Coronary artery (tissue), 2 donors: ENCODE data around the gene COMMD3.
"Not testable (repeated sequence)": the region's sequence is repeated elsewhere in the genome, so short reads cannot be mapped to it uniquely, and the experiment has no call there.

Experiments used
- DNase-seq: peaks from one replicate; pipeline ENCODE4 v3.0.0-alpha.2; 2017; ENCODE audit warnings: low spot score
- H3K27ac ChIP-seq, 2 donors: fragments of 200-600 bp; sonication (generic); one replicate each; pipeline ENCODE4 v1.5.1; 2016 to 2019
- H3K4me3 ChIP-seq: fragments of 200-600 bp; sonication (generic); 2 replicates; pipeline ENCODE4 v1.5.1; 2016; ENCODE audit warnings: mild to moderate bottlenecking, moderate library complexity
- CTCF ChIP-seq: fragments of 200-600 bp; sonication (generic); IDR thresholded peaks from one replicate; pipeline ENCODE4 v1.5.1; 2019; ENCODE audit warnings: antibody characterized with exemption

The COMMD3 gene

GRCh38 chr10:22356324-22356873, 40.2 kb downstream of the COMMD3 start:
- DNase-seq: no peak
- H3K27ac ChIP-seq: no peak overlapping the region
- H3K4me3 ChIP-seq: no peak overlapping the region
- no peak for TF ChIP-seq CTCF

GRCh38 chr10:22357770-22358169, 41.6 kb downstream of the COMMD3 start:
- not testable (repeated sequence) for H3K4me3 ChIP-seq, H3K27ac ChIP-seq, DNase-seq

GRCh38 chr10:22363305-22363704, 47.1 kb downstream of the COMMD3 start:
- no peak for TF ChIP-seq CTCF
- no peak for DNase-seq
- Histone ChIP-seq H3K27ac (no peak overlapping the region), H3K4me3 (no peak overlapping the region)

GRCh38 chr10:22364407-22365140, 48.4 kb downstream of the COMMD3 start:
- no peak overlapping the region for H3K27ac ChIP-seq
- no peak for DNase-seq
- TF ChIP-seq CTCF: no peak
- no peak overlapping the region for H3K4me3 ChIP-seq

GRCh38 chr10:22365233-22365632, 49.0 kb downstream of the COMMD3 start:
- TF ChIP-seq CTCF: no peak
- no peak overlapping the region for H3K27ac ChIP-seq
- no peak for DNase-seq
- H3K4me3 ChIP-seq: no peak overlapping the region

- Histone ChIP-seq H3K4me3 (no peak overlapping the region), H3K27ac (no peak overlapping the region)
- no peak for DNase-seq
- no peak for TF ChIP-seq CTCF
Observed at GRCh38 chr10:22365644-22366434, 49.7 kb downstream of the COMMD3 start.

GRCh38 chr10:22366435-22366703, 50.2 kb downstream of the COMMD3 start:
- H3K4me3 ChIP-seq: no peak overlapping the region
- TF ChIP-seq CTCF: no peak
- H3K27ac ChIP-seq: no peak overlapping the region
- DNase-seq: no peak
